ENCODE data around the gene ZMYM4. TPM values are rescaled to one million over a fixed set of nuclear protein-coding genes. Genes with fewer than 3 reads are reported as not detected.

Gene ZMYM4
- polyA plus RNA-seq (2012; rRNA removed), result 12.2 and 16.1 TPM in 2 replicates
- polyA plus RNA-seq (2012; cell fraction: cytosol; rRNA removed), result 16.6 and 16.9 TPM in 2 replicates
- polyA plus RNA-seq (2012; cell fraction: nucleus; rRNA removed), result 11.2 and 25.1 TPM in 2 replicates

- peak within 1 kb of the TSS; percentile 99 for H3K9ac ChIP-seq
Measured at GRCh38 chr1:35268282-35269200, at the start of gene ZMYM4. Gene ZMYM4, plus strand, starts transcription at chr1:35268709. Its CDS starts 338 bp downstream, at chr1:35269047.

More at GRCh38 chr1:35268282-35269200, at the start of gene ZMYM4:
- peaks cover 4% of the 10 kb centered on the region in 2 experiments; a peak in 3 of 4 replicates for H3K4me1 ChIP-seq (ENCODE audit: control insufficient read depth in 1 of 2, insufficient read depth in 2 of 2, low read depth in 1 of 2, low read length in 1 of 2)
- H2AFZ ChIP-seq (ENCODE audit: low read depth), result peak within 1 kb of the TSS; percentile 95
- peaks cover 50% of the 10 kb centered on the region for H3K79me2 ChIP-seq (ENCODE audit: insufficient read depth)
- peak within 1 kb of the TSS; percentile 83 to 85 for H3K4me3 ChIP-seq (ENCODE audit: low read depth in 2 of 2, low read length in 1 of 2)
- TF ChIP-seq TAF1 (IDR thresholded peaks at IDR 0.05; ENCODE audit: borderline replicate concordance, low read depth, low read length) (peak; percentile 84), TEAD4 (IDR thresholded peaks at IDR 0.05; ENCODE audit: borderline replicate concordance, insufficient read depth) (0 out of 2 replicates have a peak, but pooled peaks have one; percentile 31), RXRA (IDR thresholded peaks at IDR 0.05; ENCODE audit: borderline replicate concordance, low read depth) (no peak), NFIC (IDR thresholded peaks at IDR 0.05; ENCODE audit: borderline replicate concordance) (no peak), FOXM1 (IDR thresholded peaks at IDR 0.05; ENCODE audit: low read depth) (no peak), YY1 (IDR thresholded peaks at IDR 0.05; ENCODE audit: low read depth) (peak; percentile 91), NRF1 (IDR thresholded peaks at IDR 0.05; ENCODE audit: low read depth, low read length) (peak; percentile 100), EP300 (IDR thresholded peaks at IDR 0.05; ENCODE audit: borderline replicate concordance in 1 of 2, low read depth in 1 of 2, low read length in 1 of 2) (no peak), PBX3 (IDR thresholded peaks at IDR 0.05) (peak; percentile 60), POLR2AphosphoS5 (IDR thresholded peaks at IDR 0.05; ENCODE audit: low read depth, low read length) (no peak), JUND (IDR thresholded peaks at IDR 0.05) (no peak), FOXJ3 (CRISPR knock-in tag; IDR thresholded peaks at IDR 0.05) (no peak), ZBTB33 (IDR thresholded peaks at IDR 0.05; ENCODE audit: borderline replicate concordance, low read depth) (no peak), MEF2A (IDR thresholded peaks at IDR 0.05; ENCODE audit: borderline replicate concordance, low read depth) (no peak), SIN3A (IDR thresholded peaks at IDR 0.05; ENCODE audit: borderline replicate concordance, low read depth, low read length) (no peak), RAD21 (IDR thresholded peaks at IDR 0.05; ENCODE audit: low read length) (no peak), MAX (IDR thresholded peaks at IDR 0.05; ENCODE audit: low read depth) (peak; percentile 80), USF1 (IDR thresholded peaks at IDR 0.05; ENCODE audit: borderline replicate concordance, low read depth) (no peak), SMC3 (IDR thresholded peaks at IDR 0.05; ENCODE audit: low read depth, low read length) (no peak), CHD2 (IDR thresholded peaks at IDR 0.05; ENCODE audit: low read length, partially characterized antibody) (peak; percentile 93), GATA2 (CRISPR knock-in tag; IDR thresholded peaks at IDR 0.05) (no peak), ELF1 (IDR thresholded peaks at IDR 0.05) (no peak), TCF12 (IDR thresholded peaks at IDR 0.05) (no peak)
- 4% methylated on average over 31 of the region's 65 CpGs for WGBS (ENCODE audit: low lambda C conversion rate)
- peak within 1 kb of the TSS; percentile 84 to 91 for H3K27ac ChIP-seq (ENCODE audit: low read depth in 2 of 2, low read length in 1 of 2)
- ChIA-PET CTCF (interaction anchor here (0.6 to 0.9 kb wide), 3 partner anchors 47 to 1576 kb away, joined by 3 to 4 read pairs (median 3); no protein-coding TSS in a partner anchor), POLR2A (interaction anchor here (0.6 to 1.6 kb wide), 3 partner anchors 10 to 662 kb away, joined by 3 to 8 read pairs (median 4); partner anchors contain the start of gene SFPQ)
- peaks cover 9% of the 10 kb centered on the region for H4K20me1 ChIP-seq (ENCODE audit: insufficient read depth)
- no peaks in the 10 kb centered on the region for H3F3A ChIP-seq (replicated peaks; ENCODE audit: insufficient read depth)
- no peaks in the 10 kb centered on the region for H3K27me3 ChIP-seq (ENCODE audit: insufficient read depth)
- H3K9me3 ChIP-seq, result no peaks in the 10 kb centered on the region
- peaks cover 2 to 6% of the 10 kb centered on the region in 2 experiments for H3K36me3 ChIP-seq (replicated peaks in 1 of 2; ENCODE audit: control insufficient read depth in 1 of 2, insufficient read depth in 2 of 2, low read length in 1 of 2)
- peak; percentile 98 for DNase-seq
- H3K4me2 ChIP-seq, result peak within 1 kb of the TSS; percentile 81
- no peaks in the 10 kb centered on the region for H3K9me2 ChIP-seq
